Spinal cord (tissue), 10 donors: ENCODE data around the gene WFS1. TPM values are rescaled to one million over a fixed set of nuclear protein-coding genes. Genes with fewer than 3 reads are reported as not detected.
A peak's percentile ranks its signal among the peaks of the same experiment; 100 is the strongest.

ENCODE experiments used
- DNase-seq, 6 donors: peaks; one replicate each; pipeline versions ENCODE4 v3.0.0 to v3.0.0-alpha.2; 2013 to 2015; ENCODE audit warnings: low spot score in 6 of 6, low read depth in 4 of 6
- H3K27ac ChIP-seq: one replicate; pipeline ENCODE4 v1.5.1; 2013; ENCODE audit warnings: low read depth, low read length, control low read depth
- H3K27me3 ChIP-seq: one replicate; pipeline ENCODE4 v1.6.1; 2013; ENCODE audit warnings: low read length; ENCODE audit not compliant: control insufficient read depth, insufficient read depth
- H3K36me3 ChIP-seq: one replicate; pipeline ENCODE4 v1.6.1; 2013; ENCODE audit warnings: low read length; ENCODE audit not compliant: control insufficient read depth, insufficient read depth
- H3K4me1 ChIP-seq: one replicate; pipeline ENCODE4 v1.6.1; 2013; ENCODE audit warnings: low read length; ENCODE audit not compliant: control insufficient read depth, insufficient read depth
- H3K4me3 ChIP-seq: one replicate; pipeline ENCODE4 v1.5.1; 2013; ENCODE audit warnings: low read depth, low read length, control low read depth
- H3K9me3 ChIP-seq: one replicate; pipeline ENCODE4 v1.6.1; 2013; ENCODE audit warnings: low read length; ENCODE audit not compliant: control insufficient read depth, insufficient read depth
- WGBS: methylation state at CpG from one replicate; pipeline ENCODE4 v1.1.5; 2013; ENCODE audit warnings: missing lambda C conversion rate; ENCODE audit not compliant: insufficient coverage; 5-methylcytosine and 5-hydroxymethylcytosine counted together
- polyA plus RNA-seq, 2 donors: library from polyadenylated mRNA; unstranded; fragments of 120-200 nt; gene quantifications; one replicate each; pipeline ENCODE4 v1.2.1, GENCODE V29; 2013; ENCODE audit not compliant: insufficient read length in 2 of 2
- total RNA-seq, 2 donors: library from RNA; depleted of rRNA in 1 of 2; stranded (reverse); fragments of 120-200 nt in 1 of 2; fragments of >200 nt in 1 of 2; gene quantifications; one replicate each; pipeline versions ENCODE4 v1.2.3 to v1.2.4, GENCODE V29; 2013 to 2014
- donor health status: healthy.

WFS1 gene
- total and polyA plus RNA-seq, 4 donors, result 13.7 to 42.1 (median 29.9) TPM

GRCh38 chr4:6258026-6258360 is 11.7 kb upstream of the WFS1 start:
- no peak overlapping the region for H3K4me3 ChIP-seq
- 95% methylated on average over 3 of the region's 5 CpGs for WGBS
- no peak for DNase-seq

GRCh38 chr4:6258741-6259140 is 10.9 kb upstream of the WFS1 start:
- peaks cover 10% of the 10 kb centered on the region for H3K4me1 ChIP-seq
- DNase-seq, result no peak
- H3K9me3 ChIP-seq, result no peaks in the 10 kb centered on the region
- no peaks in the 10 kb centered on the region for H3K27me3 ChIP-seq
- H3K27ac ChIP-seq, result no peak overlapping the region
- H3K4me3 ChIP-seq, result no peak overlapping the region
- 92% methylated on average over 4 of the region's 4 CpGs for WGBS
- no peaks in the 10 kb centered on the region for H3K36me3 ChIP-seq

More at GRCh38 chr4:6258026-6258360, 11.7 kb upstream of the WFS1 start:
- Histone ChIP-seq H3K36me3 (no peaks in the 10 kb centered on the region), H3K27me3 (no peaks in the 10 kb centered on the region), H3K9me3 (no peaks in the 10 kb centered on the region), H3K4me1 (peaks cover 10% of the 10 kb centered on the region), H3K27ac (no peak overlapping the region)

- H3K27ac ChIP-seq, result no peak overlapping the region
- no peaks in the 10 kb centered on the region for H3K27me3 ChIP-seq
- no peaks in the 10 kb centered on the region for H3K9me3 ChIP-seq
- 78% methylated on average over 8 of the region's 8 CpGs for WGBS
- no peak for DNase-seq
- H3K4me3 ChIP-seq, result no peak overlapping the region
- no peaks in the 10 kb centered on the region for H3K36me3 ChIP-seq
- peaks cover 10% of the 10 kb centered on the region for H3K4me1 ChIP-seq
These were observed 9.8 kb upstream of the WFS1 start for GRCh38 chr4:6259886-6260285.

GRCh38 chr4:6262176-6262575 is 7.5 kb upstream of the WFS1 start:
- no peaks in the 10 kb centered on the region for H3K27me3 ChIP-seq
- H3K4me3 ChIP-seq, result no peak overlapping the region
- DNase-seq, result no peak
- WGBS, result 74% methylated on average over 7 of the region's 12 CpGs
- no peaks in the 10 kb centered on the region for H3K36me3 ChIP-seq
- no peak overlapping the region for H3K27ac ChIP-seq
- peaks cover 8% of the 10 kb centered on the region for H3K4me1 ChIP-seq
- no peaks in the 10 kb centered on the region for H3K9me3 ChIP-seq

- Histone ChIP-seq H3K36me3 (no peaks in the 10 kb centered on the region), H3K27me3 (no peaks in the 10 kb centered on the region), H3K27ac (no peak overlapping the region), H3K4me1 (peaks cover 1% of the 10 kb centered on the region), H3K4me3 (no peak overlapping the region), H3K9me3 (no peaks in the 10 kb centered on the region)
- 75% methylated on average over 9 of the region's 10 CpGs for WGBS
- DNase-seq, result no peak
These were observed 6.7 kb upstream of the WFS1 start for GRCh38 chr4:6262847-6263487.

- Histone ChIP-seq H3K27me3 (no peaks in the 10 kb centered on the region), H3K36me3 (no peaks in the 10 kb centered on the region), H3K4me1 (peaks cover 2% of the 10 kb centered on the region), H3K4me3 (no peak overlapping the region), H3K9me3 (no peaks in the 10 kb centered on the region), H3K27ac (no peak overlapping the region)
- DNase-seq, result no peak
- WGBS, result 67% methylated on average over 9 of the region's 15 CpGs
These were observed 6.0 kb upstream of the WFS1 start for GRCh38 chr4:6263526-6264224.

GRCh38 chr4:6264225-6264540 is 5.5 kb upstream of the WFS1 start:
- Histone ChIP-seq H3K4me1 (peaks cover 7% of the 10 kb centered on the region), H3K27me3 (no peaks in the 10 kb centered on the region), H3K36me3 (no peaks in the 10 kb centered on the region), H3K27ac (no peak overlapping the region), H3K4me3 (no peak overlapping the region), H3K9me3 (no peaks in the 10 kb centered on the region)
- WGBS, result 83% methylated on average over 1 of the region's 3 CpGs
- DNase-seq, result peak in 2 of 6 donors; percentile 30 to 75

GRCh38 chr4:6265546-6265945 is 4.1 kb upstream of the WFS1 start:
- H3K36me3 ChIP-seq, result no peaks in the 10 kb centered on the region
- no peaks in the 10 kb centered on the region for H3K9me3 ChIP-seq
- H3K27ac ChIP-seq, result no peak overlapping the region
- peaks cover 12% of the 10 kb centered on the region for H3K4me1 ChIP-seq
- H3K4me3 ChIP-seq, result no peak overlapping the region
- WGBS, result 96% methylated on average over 3 of the region's 3 CpGs
- DNase-seq, result no peak
- no peaks in the 10 kb centered on the region for H3K27me3 ChIP-seq

GRCh38 chr4:6267573-6267972 is 2.1 kb upstream of the WFS1 start:
- DNase-seq, result no peak
- Histone ChIP-seq H3K9me3 (no peaks in the 10 kb centered on the region), H3K36me3 (peaks cover 11% of the 10 kb centered on the region), H3K4me1 (peaks cover 31% of the 10 kb centered on the region), H3K4me3 (no peak overlapping the region), H3K27me3 (no peaks in the 10 kb centered on the region), H3K27ac (no peak overlapping the region)
- 75% methylated on average over 3 of the region's 3 CpGs for WGBS
